Cardiac muscle cell (in vitro differentiated cells and primary cell): ENCODE measurements around the gene BCAS4. TPM values are rescaled to one million over a fixed set of nuclear protein-coding genes. Genes with fewer than 3 reads are reported as not detected.

Experiments
- DNase-seq, 2 donors: peaks; one replicate each; pipeline versions ENCODE4 v3.0.0 to v3.0.0-alpha.2; 2010 to 2017; ENCODE audit warnings: low read depth in 1 of 2, low spot score in 1 of 2
- H3K27ac ChIP-seq: fragments of 200-600 bp; sonication (generic); 2 replicates; pipeline ENCODE4 v1.5.1; 2016
- H3K27me3 ChIP-seq: fragments of 200-600 bp; sonication (generic); 2 replicates; pipeline ENCODE4 v1.6.0; 2016; ENCODE audit warnings: control low read depth
- H3K36me3 ChIP-seq: fragments of 200-600 bp; sonication (generic); 2 replicates; pipeline ENCODE4 v1.5.1; 2016; ENCODE audit warnings: control low read depth
- H3K4me1 ChIP-seq: fragments of 200-600 bp; sonication (generic); 2 replicates; pipeline ENCODE4 v1.8.1; 2017; ENCODE audit warnings: low read depth, mild to moderate bottlenecking, mixed run types
- H3K4me3 ChIP-seq: fragments of 200-600 bp; sonication (generic); 2 replicates; pipeline ENCODE4 v1.5.1; 2016; ENCODE audit warnings: mild to moderate bottlenecking
- H3K9me3 ChIP-seq: fragments of 200-600 bp; sonication (generic); 2 replicates; pipeline ENCODE4 v1.5.1; 2017; ENCODE audit warnings: low read depth, mild to moderate bottlenecking, control low read depth
- CTCF ChIP-seq: IDR thresholded peaks from 2 replicates; pipeline ENCODE4 v1.5.1; 2012; ENCODE audit warnings: low read depth, mild to moderate bottlenecking, low read length
- polyA plus RNA-seq: library from polyadenylated mRNA; unstranded; fragments of >200 nt; fragmentation: Nextera tagmentation; extraction: Ambion mirVana; gene quantifications from 2 replicates; pipeline ENCODE4 v1.2.1, GENCODE V29; 2016
- total RNA-seq: library from RNA; depleted of rRNA; stranded (reverse); fragments of >200 nt; gene quantifications from 2 replicates; pipeline ENCODE4 v1.2.3, GENCODE V29; 2016

BCAS4 gene
- total and polyA plus RNA-seq, 2 experiments from 2014 or later: 16.1 to 26.1 TPM

DNA sequence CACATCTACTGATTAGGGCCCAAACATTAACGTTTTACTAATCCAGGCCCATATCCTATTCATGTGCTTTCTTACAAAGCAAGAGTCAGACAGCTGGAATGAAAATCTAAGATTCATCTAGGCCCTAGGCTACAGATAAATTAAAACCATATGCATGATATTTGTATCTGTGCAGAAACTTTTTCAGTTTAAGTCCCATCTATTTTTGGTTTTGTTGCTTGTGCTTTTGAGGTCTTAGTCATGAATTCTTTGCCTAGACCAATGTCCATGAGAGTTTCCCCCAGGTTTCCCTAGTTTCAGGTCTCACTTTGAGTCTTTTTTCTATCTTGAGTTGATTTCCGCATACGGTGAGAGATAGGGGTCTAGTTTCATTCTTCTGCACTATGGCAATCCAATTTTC is 116.2 kb downstream of the BCAS4 start:
- Histone ChIP-seq H3K9me3 (no peaks in the 10 kb centered on the region), H3K36me3 (no peaks in the 10 kb centered on the region), H3K27me3 (no peaks in the 10 kb centered on the region), H3K4me1 (peaks cover 33% of the 10 kb centered on the region), H3K4me3 (no peak overlapping the region), H3K27ac (peak overlapping the region; percentile 39)
- TF ChIP-seq CTCF: no peak
- no peak for DNase-seq

DNA sequence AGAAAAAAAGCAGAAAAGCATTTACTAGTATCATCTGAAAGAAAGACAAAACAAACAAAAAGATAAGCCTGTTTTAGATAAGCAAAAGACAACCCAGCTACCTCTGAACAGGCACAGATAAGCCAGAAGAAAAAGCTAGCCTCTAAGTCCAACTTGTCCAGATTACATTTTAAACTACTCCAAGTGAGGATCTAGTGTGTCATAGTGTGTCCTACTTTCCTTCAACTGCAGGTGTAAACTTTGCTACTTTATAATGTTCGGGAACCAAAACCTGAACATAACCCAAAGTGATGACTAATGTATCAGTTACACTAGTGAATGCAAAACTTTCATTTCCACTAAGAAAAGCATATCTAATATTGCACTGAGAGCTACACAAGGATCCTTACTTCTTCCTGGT is 116.9 kb downstream of the BCAS4 start:
- no peaks in the 10 kb centered on the region for H3K9me3 ChIP-seq
- no peak overlapping the region for H3K4me3 ChIP-seq
- no peak for TF ChIP-seq CTCF
- no peak overlapping the region for H3K27ac ChIP-seq
- H3K4me1 ChIP-seq: peaks cover 40% of the 10 kb centered on the region
- no peaks in the 10 kb centered on the region for H3K36me3 ChIP-seq
- DNase-seq: no peak
- H3K27me3 ChIP-seq: no peaks in the 10 kb centered on the region

GRCh38 chr20:50913690-50914375 is 119.0 kb downstream of the BCAS4 start:
- Histone ChIP-seq H3K36me3 (no peaks in the 10 kb centered on the region), H3K27ac (peak overlapping the region; percentile 76)

DNA sequence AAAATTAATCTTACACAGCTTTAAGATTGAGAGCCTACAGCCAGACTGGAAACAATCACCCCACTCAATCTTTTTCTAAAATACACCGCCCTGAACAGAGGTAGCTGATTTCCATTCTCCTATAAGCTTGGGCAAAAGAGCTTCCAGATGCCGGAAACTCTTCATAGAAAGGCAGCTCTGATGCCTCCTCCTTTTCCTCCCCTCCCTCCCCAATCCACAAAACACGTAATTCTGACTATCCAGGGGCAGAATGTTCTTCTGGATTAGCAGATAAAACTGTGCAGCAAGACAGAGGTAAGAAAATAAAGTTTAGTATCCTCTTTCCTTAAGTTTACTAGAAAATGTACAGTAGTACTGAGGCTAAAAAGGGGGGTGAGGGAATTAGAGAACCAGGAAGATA is 120.6 kb downstream of the BCAS4 start:
- DNase-seq: peak in 1 of 2 donors; percentile 64
- H3K9me3 ChIP-seq: no peaks in the 10 kb centered on the region
- peak overlapping the region; percentile 76 for H3K27ac ChIP-seq
- no peaks in the 10 kb centered on the region for H3K27me3 ChIP-seq
- H3K4me1 ChIP-seq: peaks cover 42% of the 10 kb centered on the region
- no peak for TF ChIP-seq CTCF
- no peaks in the 10 kb centered on the region for H3K36me3 ChIP-seq
- H3K4me3 ChIP-seq: no peak overlapping the region

More at GRCh38 chr20:50913690-50914375, 119.0 kb downstream of the BCAS4 start:
- H3K27me3 ChIP-seq: no peaks in the 10 kb centered on the region
- TF ChIP-seq CTCF: no peak
- DNase-seq: peak in 1 of 2 donors; percentile 82
- no peaks in the 10 kb centered on the region for H3K9me3 ChIP-seq
- H3K4me1 ChIP-seq: peaks cover 47% of the 10 kb centered on the region
- H3K4me3 ChIP-seq: no peak overlapping the region

DNA sequence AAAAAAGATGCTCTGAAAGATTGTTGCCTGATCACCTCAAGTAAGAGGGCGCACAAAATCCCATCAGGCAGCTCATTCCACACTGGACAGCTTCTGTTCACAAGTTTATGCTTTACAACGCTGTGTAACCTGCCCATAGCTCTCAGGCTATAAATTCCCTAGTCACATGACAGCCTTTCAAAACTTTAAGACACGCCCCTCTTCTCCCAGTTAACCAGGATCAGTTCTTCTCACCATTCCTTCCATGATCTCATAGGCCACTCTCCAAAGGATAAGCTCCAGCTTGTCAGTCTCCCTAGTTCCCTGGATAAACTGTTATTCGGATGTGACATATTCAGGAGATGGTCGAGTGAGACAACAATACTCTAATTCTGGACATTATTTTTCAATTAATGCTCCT is 121.4 kb downstream of the BCAS4 start:
- Histone ChIP-seq H3K4me3 (no peak overlapping the region), H3K27me3 (no peaks in the 10 kb centered on the region), H3K36me3 (no peaks in the 10 kb centered on the region), H3K27ac (peak overlapping the region; percentile 76), H3K9me3 (no peaks in the 10 kb centered on the region), H3K4me1 (peaks cover 42% of the 10 kb centered on the region)
- TF ChIP-seq CTCF: no peak
- peak; percentile 57 to 78 for DNase-seq
